NCI-H460 (cell line): ENCODE results near the gene CDIP1. TPM values are rescaled to one million over a fixed set of nuclear protein-coding genes. Genes with fewer than 3 reads are reported as not detected.

Experiments
- DNase-seq: peaks from one replicate; pipeline ENCODE4 v3.0.0-alpha.2; 2016; ENCODE audit warnings: low read depth; ENCODE audit errors: extremely low read depth
- total RNA-seq: library from RNA; depleted of rRNA; stranded (reverse); fragments of >200 nt; shearing (Covaris generic); gene quantifications from 2 replicates; pipeline ENCODE4 v1.2.3, GENCODE V29; 2014

The CDIP1 gene
- total RNA-seq, 1 experiment from 2014 or later = 5.3 TPM

DNA sequence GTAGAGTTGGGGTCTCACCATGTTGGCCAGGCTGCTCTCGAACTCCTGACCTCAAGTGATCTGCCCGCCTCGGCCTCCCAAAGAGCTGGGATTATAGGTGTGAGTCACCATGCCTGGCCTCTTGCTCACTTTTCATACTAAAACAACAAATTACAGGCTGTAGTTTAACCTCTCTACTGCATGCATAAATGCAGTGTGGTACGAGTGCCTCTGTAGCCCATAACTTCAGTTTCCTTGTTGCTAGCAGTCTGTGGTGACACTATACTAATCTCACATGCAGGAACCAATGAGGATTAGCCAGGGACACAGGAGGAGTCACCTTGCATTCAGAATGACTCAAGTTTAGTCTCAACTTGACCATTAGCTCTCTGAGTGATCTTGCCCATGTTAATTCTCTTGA is 42.3 kb downstream of the CDIP1 start:
- DNase-seq = no peak

DNA sequence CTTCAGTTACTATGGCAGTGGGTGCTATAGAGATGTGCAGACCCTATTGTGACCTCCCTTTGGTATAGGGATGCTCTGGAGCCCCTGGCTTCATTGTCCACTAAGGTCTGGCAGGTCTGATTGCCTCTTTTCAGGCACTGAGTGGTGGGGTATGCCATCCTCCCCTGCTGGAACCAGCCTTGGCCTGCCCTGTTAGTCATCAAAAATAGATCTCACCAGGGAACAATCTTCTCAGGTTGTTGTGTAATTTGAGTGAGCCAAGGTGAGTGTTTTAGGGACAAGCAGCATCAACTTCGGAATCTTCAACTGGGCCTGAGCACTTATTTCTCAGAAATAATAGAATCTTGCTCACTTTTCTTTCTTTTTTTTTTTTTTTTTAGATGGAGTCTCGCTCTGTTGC is 42.8 kb downstream of the CDIP1 start:
- DNase-seq = no peak

DNA sequence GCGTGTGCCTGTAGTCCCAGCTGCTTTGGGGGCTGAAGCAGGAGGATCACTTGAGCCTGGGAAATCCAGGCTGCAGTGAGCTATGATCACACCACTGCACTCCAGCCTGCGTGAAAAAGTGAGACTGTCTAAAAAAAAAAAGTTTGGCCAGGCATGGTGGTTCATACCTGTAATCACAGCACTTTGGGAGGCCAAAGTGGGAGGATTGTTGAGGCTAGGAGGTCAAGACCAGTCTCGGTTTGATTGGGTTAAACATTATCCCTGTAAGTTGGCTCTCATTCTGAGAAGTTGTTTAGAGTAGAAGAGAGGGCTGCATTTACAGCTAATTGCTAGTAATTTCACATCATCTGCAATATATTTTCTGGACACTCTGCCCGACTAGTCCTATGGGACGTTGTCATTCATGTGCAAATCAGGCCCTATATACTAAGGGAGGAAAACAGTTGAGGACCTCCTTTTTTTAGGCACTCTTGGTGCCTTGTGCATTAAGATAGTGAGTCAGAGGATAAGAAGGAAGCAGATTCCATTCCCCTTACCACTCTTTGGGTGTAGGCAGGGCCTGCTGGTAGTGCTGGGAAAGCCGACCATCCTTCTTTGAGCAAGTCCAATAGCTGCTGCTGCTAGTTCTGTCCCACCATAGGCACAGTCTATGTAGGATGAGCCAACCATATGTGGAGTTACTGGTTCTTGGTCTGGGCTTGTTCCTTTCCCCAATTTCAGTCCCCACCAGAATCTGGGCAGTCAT is 43.7 kb downstream of the CDIP1 start:
- no peak for DNase-seq

DNA sequence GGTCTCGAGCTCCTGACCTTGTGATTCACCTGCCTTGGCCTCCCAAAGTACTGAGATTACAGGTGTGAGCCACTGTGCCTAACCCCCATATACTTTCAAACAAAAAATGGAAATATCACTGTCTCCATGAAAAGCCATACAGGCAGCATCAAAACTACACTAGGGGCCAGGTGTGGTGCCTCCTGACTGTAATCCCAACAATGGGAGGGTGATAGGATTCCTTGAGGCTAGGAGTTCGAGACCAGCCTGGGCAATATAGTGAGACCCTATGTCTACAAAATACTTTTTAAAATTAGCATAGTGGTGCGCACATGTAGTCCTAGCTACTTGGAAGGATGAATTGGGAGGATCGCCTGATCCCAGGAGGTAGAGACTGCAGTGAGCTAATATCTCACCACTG is 46.7 kb downstream of the CDIP1 start:
- no peak for DNase-seq

DNA sequence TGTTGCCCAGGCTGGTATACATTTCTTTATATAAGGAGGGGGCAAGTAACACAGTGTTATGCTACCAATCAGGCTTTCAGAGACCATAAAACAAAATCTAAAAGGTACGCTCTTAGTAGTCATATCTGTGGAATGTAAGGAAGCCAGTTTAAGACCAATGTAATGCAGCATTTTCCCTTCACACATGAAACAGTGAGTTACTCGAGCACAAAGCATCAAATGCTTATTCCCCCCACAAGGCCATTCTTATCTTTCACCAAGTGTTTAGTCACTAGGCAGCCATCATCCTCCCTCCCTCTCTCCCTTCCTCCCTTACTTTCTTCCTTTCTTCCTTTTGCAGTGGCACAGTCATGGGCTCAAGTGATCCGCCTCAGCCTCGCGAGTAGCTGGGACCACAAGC is 49.5 kb downstream of the CDIP1 start:
- DNase-seq = no peak

DNA sequence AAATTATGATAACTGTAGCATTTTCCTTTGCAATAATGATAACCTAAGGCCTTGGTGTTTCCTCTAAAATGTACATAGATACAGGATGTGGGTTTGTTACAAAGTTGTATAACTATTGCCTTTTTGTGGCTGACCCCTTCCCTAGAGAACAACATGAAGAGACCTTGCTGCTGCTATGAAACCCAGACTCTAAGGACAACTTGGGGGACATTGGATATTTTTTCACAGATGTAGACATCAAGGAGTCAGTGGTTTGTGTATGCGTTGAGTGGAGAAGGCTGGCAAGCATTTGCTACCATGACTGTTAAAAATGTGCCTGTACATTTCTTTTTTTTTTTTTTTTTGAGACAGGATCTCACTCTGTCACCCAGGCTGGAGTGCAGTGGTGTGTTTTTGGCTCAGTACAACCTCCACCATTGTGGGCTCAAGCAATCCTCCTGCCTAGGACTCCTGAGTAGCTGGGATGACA is 50.0 kb downstream of the CDIP1 start:
- DNase-seq = no peak

DNA sequence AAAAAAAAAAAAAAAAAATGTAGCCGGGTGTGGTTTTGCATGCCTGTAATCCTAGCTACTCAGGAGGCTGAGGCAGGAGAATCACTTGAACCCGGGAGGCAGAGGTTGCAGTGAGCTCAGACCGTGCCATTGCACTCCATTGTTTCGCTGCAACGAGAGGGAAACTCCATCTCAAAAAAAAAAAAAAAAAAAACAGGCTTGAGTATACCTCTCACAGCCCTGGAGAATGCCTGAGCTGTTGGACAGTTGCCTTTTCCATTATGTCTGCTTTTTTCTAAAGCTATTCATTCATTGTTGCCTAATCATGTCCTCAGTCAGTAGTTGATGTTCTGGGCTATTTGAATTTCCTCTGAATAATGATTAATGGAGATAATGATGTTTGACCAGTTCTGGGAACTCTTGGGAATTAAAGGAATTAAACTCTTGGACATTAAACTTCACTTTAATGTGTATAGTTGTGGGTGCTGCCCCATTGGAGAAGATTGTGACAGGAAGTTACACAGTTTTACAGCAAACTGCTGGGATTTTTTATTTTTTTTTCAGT is 50.5 kb downstream of the CDIP1 start:
- DNase-seq = no peak

DNA sequence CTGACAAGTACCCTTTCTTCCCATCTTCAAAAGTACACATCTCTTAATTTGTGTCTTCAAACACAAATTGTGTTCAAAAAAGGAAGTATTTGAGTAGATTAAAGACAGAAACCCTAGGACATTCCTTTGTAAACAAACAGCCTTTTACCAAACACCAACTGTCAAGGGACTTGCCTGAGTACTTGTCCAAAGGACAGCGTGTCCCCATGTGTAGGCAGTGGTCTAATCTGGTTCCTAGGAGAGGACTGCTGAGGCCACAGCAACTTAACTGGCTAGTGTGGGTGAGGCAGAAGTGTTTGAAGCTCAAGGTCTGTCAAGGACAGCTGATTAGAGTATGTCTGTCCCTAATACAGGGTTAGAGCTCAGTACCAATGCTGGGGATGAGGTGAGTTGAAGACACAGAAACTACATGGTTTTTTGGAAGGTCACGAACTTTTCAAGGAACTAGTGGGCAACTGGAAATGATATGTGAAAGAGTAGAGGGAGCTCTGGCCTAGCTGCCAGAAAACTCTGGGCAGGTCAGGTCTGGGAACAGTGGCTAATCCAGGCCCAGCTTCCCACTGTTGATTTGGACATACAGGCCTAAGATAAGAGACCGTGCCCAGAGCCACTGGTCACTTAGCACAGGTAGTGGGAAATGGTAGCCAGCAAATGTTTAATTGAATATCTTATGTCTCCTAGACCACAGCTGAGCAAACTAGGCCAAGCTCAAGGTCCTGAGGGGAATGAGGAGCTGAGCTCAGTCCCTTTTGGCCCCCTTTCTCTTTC is 52.3 kb downstream of the CDIP1 start:
- no peak for DNase-seq

DNA sequence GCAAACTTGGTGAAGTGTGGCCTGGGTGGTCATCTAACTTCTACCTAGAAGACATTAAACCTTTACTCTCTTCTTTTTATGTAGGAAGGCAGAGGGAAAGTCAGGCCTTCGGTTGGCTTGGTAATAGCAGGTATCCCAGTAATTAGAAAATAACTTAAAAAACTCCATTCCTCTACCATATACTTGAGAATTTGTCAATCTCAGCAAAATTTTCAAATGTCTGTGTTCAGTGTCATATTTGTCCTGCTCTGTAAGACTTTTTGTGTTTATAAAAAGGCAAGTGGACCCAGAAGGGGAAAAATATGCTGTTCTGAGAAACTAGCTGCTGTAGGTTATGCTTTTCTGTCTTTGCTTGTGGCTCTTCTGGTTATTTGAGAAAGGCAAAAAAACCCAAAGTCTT is 56.6 kb downstream of the CDIP1 start:
- no peak for DNase-seq

DNA sequence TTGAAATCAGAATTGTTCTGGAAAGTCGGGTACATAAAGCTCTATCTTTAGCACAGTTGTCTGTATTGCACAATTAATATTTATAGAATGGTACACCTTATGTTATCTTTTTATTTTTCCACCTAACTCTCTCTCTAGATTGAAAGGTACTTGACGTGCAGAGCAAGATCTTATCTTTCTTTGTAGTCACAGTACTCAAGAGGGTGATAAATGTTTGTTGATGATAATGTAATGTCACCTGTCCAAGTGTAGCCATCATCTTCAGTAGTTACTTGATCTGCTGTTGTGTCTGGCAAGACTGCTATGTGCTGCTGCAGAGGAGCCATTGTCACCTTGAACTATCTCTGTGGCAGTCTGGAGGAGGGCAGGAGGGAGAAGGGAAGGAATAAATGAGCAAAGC is 57.0 kb downstream of the CDIP1 start:
- DNase-seq = no peak

DNA sequence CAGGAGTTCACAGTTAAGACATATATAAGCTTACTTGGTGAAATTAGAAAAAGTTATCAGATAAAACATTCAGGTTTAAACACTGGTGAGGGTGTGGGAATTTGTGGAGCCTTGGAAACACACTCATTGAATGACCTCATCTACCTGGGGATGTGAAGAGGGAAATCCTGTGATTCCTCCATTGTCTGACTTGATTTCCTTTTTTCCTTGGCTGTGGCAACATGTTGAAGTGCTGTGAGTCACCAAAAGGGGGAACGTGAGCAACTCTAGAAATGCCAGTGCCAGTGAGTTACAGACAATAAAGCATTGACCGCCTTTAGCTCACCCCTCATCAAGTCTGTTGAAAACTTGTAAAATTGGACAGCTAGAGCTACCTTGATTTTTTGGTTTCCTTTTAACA is 60.6 kb downstream of the CDIP1 start:
- no peak for DNase-seq

DNA sequence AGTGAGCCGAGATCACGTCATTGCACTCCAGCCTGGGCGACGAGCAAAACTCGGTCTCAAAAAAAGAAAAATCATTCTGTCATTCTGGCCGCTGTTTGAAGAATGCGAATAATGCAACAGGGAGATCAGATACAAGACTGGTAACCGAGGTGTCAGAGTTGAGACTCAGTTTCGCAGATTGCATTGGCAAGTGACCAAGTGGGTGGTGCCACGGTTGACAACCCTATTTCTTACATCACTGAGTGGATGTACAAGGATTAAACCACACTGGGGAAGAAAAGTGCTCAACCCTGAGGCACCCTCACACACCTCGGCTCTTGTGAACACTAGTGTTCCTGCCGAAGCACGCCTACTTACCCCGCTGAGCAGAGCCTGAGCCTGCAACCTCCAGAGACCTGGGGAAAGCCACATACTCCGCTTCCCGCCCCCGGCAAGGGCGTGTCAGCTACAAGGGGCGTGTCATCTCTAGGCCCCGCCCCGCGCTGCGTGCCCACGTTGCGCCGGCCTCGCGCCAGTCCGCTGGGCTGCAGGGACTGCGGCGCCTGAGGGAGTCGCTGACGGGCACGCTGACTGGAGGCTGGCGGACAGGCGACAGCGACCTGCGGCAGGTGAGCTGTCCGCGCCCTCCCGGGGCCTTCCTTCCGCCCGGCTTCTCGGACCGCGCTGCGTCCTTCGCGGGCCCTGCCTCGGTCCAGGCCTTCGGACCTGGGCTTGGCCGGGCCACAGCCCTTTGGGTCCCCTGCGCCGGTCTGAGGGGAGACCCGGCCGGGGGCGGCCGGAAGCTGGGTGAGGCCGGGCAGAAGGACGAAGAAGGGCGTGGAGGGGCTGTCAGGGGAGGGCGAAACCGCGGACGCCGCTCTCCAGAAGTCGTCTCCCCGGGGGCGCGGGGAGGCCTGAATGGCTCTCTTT is 62.4 kb downstream of the CDIP1 start, which contains the start of gene HMOX2:
HMOX2 (plus strand) TSS at position 519 of the 909 bp plus-strand sequence. CDS start 29,127 bp downstream, outside the sequence.
- peak; percentile 93 for DNase-seq

DNA sequence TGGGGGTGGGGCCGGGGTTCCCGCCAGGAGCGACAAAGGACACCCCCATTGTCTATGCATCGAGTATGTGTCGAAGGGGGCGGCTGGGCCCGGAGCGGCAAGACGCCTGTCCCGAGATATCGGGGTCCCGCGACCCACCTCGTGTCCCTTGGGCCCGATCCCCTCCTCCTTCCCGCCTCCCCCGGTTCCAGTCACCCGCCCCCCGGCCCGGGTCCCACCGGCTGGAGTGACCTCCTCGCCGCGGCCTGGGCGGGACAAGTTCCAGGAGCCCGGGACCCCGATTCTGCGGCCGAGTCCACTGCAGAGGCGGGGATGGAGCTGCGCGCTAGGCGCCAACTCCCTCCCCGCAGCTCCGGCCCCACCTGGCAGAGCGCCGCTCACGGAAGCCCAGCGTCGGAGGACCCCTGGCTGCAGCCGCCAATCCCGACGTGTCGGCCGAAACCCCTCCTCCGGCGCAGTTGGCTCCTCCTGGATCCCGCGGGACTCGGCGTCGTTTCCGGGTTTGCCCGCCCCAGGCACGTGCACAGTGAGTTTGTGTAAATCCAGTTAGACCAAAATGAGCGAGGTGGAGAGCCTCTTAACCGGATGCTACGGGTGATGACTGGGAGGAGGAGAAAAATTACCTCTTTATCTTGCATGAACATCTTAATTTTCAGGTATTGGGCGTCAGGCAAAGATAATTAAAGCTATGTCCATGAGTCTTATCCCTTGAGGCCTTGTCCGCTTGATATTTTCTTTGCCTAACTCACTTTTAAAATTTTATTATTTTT is 64.2 kb downstream of the CDIP1 start, which contains the start of gene NMRAL1:
NMRAL1 (minus strand) TSS at position 434 of the 770 bp plus-strand sequence. CDS start 493 bp downstream, outside the sequence.
- peak; percentile 83 for DNase-seq

DNA sequence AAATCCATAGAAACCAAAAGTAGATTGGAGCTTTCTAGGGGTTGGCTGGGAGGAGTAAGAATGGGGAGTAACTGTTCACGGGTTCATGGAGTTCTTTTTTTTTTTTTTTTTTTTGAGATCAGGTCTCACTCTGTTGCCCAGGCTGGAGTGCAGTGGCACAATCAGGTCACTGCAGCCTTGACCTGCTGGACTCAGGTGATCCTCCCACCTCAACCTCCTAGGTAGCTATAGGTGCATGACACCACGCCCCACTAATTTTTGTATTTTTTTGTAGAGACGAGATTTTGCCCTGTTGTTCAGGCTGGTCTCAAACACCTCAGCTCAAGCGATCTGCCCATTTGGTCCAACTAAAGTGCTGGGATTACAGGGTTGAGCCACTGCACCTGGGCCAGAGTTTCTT is 65.7 kb downstream of the CDIP1 start:
- DNase-seq = no peak

DNA sequence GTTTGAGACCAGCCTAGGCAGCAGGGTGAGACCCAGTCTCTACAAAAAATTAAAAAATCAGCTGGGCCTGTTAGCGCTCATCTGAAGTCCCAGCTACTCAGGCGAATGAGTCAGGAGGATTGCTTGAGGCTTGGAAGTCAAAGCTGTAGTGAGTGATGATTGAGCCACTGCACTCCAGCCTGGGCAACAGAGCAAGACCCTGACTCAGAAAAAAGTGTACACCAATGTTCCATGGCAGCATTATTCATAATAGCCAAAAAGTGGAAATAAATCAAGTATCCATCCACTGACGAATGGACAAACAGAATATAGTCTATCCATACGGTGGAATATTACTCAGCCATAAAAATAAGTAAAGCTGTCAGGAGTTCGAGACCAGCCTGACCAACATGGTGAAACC is 66.7 kb downstream of the CDIP1 start:
- no peak for DNase-seq

DNA sequence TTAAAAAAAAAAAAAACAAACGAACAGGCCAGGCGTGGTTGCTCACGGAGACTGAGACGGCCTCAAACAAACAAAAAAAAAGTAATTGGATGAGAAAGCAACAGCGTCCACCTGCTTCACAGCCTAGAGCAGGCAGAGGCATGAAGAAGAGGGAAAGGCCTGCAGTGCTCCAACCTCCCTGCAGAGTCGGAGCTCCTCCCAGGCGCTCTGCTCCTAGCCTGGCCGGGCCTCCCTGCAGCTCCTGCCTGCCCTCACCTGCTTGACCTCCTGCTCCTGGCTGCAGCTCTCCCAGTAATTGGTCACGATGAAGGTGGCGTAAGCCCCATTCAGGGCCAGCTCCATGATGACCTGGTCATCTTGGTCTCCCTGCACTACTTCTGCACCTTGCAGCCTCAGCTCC is 69.6 kb downstream of the CDIP1 start:
- no peak for DNase-seq

DNA sequence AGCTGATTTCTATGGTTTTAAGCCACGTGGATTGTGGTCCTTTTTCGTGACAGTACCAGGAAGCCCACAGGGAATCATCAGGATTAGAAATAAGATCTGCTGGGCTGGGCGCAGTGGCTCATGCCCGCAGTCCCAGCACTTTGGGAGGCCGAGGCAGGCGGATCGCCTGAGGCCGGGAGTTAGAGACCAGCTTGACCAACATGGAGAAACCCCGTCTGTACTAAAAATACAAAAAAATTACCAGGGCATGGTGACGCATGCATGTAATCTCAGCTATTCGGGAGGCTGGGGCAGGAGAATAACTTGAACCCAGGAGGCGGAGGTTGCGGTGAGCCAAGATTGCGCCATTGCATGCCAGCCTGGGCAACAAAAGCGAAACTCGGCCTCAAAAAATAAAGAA is 70.7 kb downstream of the CDIP1 start:
- DNase-seq = no peak

DNA sequence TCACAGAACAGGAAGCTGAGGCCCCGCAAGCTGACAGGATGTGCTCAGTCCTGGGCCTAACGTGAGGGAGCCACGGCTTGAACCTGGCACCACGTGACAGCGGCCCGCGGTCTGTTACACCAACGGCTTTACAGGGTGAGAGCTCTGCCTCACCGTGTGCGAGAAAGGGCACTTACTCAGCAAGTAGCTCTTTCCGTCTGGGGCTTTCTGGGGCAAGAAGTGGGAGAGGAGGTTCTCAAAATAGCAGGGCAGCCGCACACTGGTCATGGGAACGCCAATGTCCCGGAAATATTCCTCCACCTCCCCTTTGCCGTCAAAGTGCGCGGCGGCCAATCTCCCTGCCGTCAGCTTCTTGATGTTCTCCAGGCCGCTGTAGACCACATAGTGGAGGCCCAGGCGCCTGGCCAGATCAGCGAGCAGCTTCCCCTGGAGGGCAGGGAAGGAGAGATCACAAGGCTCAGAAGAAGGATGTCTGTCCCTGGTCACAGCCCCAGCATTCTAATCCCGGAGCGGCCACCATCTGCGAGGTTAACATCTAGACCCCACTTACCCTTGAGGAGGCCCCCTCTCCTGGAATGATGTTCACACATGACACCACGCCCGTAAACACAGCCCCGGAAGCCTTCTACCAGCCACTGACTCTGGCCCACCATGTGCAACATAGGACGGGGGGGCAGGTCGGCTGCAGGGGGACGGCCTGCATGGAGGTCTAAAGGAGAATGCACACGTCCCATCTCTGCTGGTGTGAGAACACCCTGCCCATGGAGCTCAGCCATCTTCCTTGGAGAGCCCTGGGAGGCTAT is 72.4 kb downstream of the CDIP1 start:
- no peak for DNase-seq
